GM12864 (cell line): Measurements from ENCODE around the gene CYB5A.

ENCODE experiments used
- DNase-seq: peaks from one replicate; pipeline ENCODE4 v3.0.0-alpha.2; 2011; ENCODE audit warnings: low read depth
- H3K4me3 ChIP-seq: 2 replicates; pipeline ENCODE4 v1.5.1; 2011; ENCODE audit warnings: mild to moderate bottlenecking, low read depth, low read length, control low read depth
- TF ChIP-seq, protein P1 (sequence below): IDR thresholded peaks from 2 replicates; pipeline ENCODE4 v1.5.1; 2011; ENCODE audit warnings: low read depth, mild to moderate bottlenecking, moderate library complexity, low read length, control low read depth, inconsistent platforms; ENCODE audit errors: missing control alignments

Gene CYB5A

DNA sequence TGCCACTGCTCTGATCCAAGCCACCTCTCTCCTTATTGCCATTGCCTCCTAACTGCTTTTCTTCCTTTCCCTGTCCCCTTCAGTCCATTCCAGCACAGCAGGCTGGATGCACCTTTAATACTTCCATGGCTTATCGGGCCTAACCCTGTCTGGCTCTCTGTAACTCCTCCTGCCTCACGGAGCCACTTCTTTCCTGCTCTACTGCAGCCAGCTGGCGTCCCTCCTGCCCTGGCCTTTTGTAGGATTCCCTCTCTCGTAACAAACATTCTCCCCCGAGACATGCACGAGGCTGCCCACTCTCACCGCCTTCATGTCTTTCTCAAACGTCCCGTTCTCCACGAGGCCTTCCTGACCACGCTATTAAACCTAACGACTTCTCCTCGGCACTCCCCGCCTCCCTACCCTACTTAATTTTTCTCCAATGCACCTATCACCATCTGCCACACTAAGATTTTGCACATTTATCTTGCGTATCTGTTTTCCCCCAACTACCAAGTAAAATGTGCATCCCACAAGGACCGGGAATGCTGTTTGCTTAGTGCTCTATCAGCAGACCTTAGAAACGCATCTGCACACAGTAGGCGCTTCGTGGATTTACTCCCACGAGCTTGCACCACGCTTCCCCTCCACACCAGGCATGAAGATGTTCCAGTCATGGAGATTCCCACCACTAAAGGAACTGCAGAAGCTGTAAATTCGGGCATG lies 23.1 kb upstream of the CYB5A start:
- DNase-seq, result no peak
- no peak overlapping the region for H3K4me3 ChIP-seq
- TF ChIP-seq, protein P1, sequence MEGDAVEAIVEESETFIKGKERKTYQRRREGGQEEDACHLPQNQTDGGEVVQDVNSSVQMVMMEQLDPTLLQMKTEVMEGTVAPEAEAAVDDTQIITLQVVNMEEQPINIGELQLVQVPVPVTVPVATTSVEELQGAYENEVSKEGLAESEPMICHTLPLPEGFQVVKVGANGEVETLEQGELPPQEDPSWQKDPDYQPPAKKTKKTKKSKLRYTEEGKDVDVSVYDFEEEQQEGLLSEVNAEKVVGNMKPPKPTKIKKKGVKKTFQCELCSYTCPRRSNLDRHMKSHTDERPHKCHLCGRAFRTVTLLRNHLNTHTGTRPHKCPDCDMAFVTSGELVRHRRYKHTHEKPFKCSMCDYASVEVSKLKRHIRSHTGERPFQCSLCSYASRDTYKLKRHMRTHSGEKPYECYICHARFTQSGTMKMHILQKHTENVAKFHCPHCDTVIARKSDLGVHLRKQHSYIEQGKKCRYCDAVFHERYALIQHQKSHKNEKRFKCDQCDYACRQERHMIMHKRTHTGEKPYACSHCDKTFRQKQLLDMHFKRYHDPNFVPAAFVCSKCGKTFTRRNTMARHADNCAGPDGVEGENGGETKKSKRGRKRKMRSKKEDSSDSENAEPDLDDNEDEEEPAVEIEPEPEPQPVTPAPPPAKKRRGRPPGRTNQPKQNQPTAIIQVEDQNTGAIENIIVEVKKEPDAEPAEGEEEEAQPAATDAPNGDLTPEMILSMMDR, result no peak

GRCh38 chr18:74311000-74311399 lies 19.2 kb upstream of the CYB5A start:
- TF ChIP-seq, protein P1, result no peak
- DNase-seq, result no peak
- no peak overlapping the region for H3K4me3 ChIP-seq

DNA sequence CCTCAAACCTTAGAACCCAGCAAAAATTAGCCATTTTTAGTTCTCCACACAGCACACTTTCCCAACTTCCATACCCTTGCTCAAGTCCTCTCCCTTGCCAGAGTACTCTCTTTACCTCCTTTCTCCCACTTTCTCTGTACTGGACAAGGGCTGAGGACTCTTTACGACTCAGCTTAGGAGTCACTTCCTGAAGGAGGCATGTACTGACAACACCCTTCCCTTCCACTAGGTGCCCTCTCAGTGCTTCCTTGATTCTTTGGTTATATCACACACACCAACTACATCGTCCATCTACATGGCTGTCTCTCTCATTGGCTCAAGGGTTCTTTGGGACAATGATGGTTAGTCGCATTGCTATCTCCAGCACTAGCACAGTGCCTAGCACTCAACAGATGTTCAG lies 18.6 kb upstream of the CYB5A start:
- H3K4me3 ChIP-seq, result no peak overlapping the region
- DNase-seq, result no peak
- TF ChIP-seq, protein P1, result peak; percentile 54

DNA sequence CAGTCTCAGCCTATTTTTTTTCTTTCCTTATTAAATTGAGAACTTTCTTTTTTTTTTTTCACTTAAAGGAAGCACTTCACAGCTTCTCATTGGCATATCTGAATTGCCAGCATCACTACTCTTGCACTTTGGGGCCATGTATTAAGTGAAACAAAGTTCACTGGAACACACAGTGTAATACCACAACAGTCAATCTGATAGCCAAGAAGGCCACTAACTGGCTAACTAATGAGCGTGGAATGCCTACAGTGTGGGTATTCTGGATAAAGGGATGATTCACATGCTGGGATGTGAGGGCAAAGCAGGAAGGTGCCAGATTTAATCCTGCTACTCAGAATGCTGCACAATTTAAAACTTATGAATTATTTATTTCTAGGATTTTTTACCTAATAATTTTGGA lies 12.2 kb upstream of the CYB5A start:
- no peak for DNase-seq
- TF ChIP-seq, protein P1, result no peak
- H3K4me3 ChIP-seq, result no peak overlapping the region

- H3K4me3 ChIP-seq, result no peak overlapping the region
- TF ChIP-seq, protein P1, result no peak
- DNase-seq, result no peak
These were observed 11.5 kb upstream of the CYB5A start for GRCh38 chr18:74303306-74303705.

GRCh38 chr18:74299746-74300145 lies 8.0 kb upstream of the CYB5A start:
- TF ChIP-seq, protein P1, result no peak
- no peak for DNase-seq
- no peak overlapping the region for H3K4me3 ChIP-seq

GRCh38 chr18:74299162-74299561 lies 7.4 kb upstream of the CYB5A start:
- TF ChIP-seq, protein P1, result no peak
- no peak overlapping the region for H3K4me3 ChIP-seq
- no peak for DNase-seq
